ENCODE results near the gene ATF6.

The ATF6 gene

GRCh38 chr1:161770250-161770649 lies 4.1 kb downstream of the ATF6 start:
- DNase-seq (ENCODE audit: low read depth), result no peak
- TF ChIP-seq CTCF (IDR thresholded peaks at IDR 0.05; ENCODE audit: control insufficient read depth, extremely low read depth, insufficient read depth), result no peak
- H3K4me3 ChIP-seq (ENCODE audit: low read depth, low read length), result no peak overlapping the region

GRCh38 chr1:161771161-161771560 lies 5.0 kb downstream of the ATF6 start:
- no peak for DNase-seq (ENCODE audit: low read depth)
- TF ChIP-seq CTCF (IDR thresholded peaks at IDR 0.05; ENCODE audit: control insufficient read depth, extremely low read depth, insufficient read depth), result no peak
- no peak overlapping the region for H3K4me3 ChIP-seq (ENCODE audit: low read depth, low read length)

GRCh38 chr1:161771973-161772372 lies 5.9 kb downstream of the ATF6 start:
- no peak for TF ChIP-seq CTCF (IDR thresholded peaks at IDR 0.05; ENCODE audit: control insufficient read depth, extremely low read depth, insufficient read depth)
- DNase-seq (ENCODE audit: low read depth), result no peak
- H3K4me3 ChIP-seq (ENCODE audit: low read depth, low read length), result no peak overlapping the region

- DNase-seq (ENCODE audit: low read depth), result no peak
- H3K4me3 ChIP-seq (ENCODE audit: low read depth, low read length), result no peak overlapping the region
- no peak for TF ChIP-seq CTCF (IDR thresholded peaks at IDR 0.05; ENCODE audit: control insufficient read depth, extremely low read depth, insufficient read depth)
Measured at GRCh38 chr1:161772397-161772796, 6.3 kb downstream of the ATF6 start.

- no peak for TF ChIP-seq CTCF (IDR thresholded peaks at IDR 0.05; ENCODE audit: control insufficient read depth, extremely low read depth, insufficient read depth)
- no peak overlapping the region for H3K4me3 ChIP-seq (ENCODE audit: low read depth, low read length)
- no peak for DNase-seq (ENCODE audit: low read depth)
Measured at GRCh38 chr1:161773791-161774190, 7.7 kb downstream of the ATF6 start.

- no peak for DNase-seq (ENCODE audit: low read depth)
- H3K4me3 ChIP-seq (ENCODE audit: low read depth, low read length), result no peak overlapping the region
- TF ChIP-seq CTCF (IDR thresholded peaks at IDR 0.05; ENCODE audit: control insufficient read depth, extremely low read depth, insufficient read depth), result no peak
Measured at GRCh38 chr1:161777261-161777660, 11.1 kb downstream of the ATF6 start.

GRCh38 chr1:161778522-161778921 lies 12.4 kb downstream of the ATF6 start:
- no peak overlapping the region for H3K4me3 ChIP-seq (ENCODE audit: low read depth, low read length)
- no peak for DNase-seq (ENCODE audit: low read depth)
- TF ChIP-seq CTCF (IDR thresholded peaks at IDR 0.05; ENCODE audit: control insufficient read depth, extremely low read depth, insufficient read depth), result no peak
